ENCODE data around the gene LRRC15.

Gene LRRC15

GRCh38 chr3:194323785-194324735 lies 45.5 kb downstream of the LRRC15 start:
- no peak overlapping the region for H3K4me3 ChIP-seq (ENCODE audit: low read depth, low read length)
- peak; percentile 25 for DNase-seq (ENCODE audit: low read depth)
- TF ChIP-seq POLR2A (IDR thresholded peaks at IDR 0.05; ENCODE audit: extremely low read depth, insufficient read length) (no peak), MYC (IDR thresholded peaks at IDR 0.05; ENCODE audit: low read depth, low read length) (no peak), MAX (IDR thresholded peaks at IDR 0.05; ENCODE audit: low read depth, low read length) (no peak)
- TF ChIP-seq, protein P1, sequence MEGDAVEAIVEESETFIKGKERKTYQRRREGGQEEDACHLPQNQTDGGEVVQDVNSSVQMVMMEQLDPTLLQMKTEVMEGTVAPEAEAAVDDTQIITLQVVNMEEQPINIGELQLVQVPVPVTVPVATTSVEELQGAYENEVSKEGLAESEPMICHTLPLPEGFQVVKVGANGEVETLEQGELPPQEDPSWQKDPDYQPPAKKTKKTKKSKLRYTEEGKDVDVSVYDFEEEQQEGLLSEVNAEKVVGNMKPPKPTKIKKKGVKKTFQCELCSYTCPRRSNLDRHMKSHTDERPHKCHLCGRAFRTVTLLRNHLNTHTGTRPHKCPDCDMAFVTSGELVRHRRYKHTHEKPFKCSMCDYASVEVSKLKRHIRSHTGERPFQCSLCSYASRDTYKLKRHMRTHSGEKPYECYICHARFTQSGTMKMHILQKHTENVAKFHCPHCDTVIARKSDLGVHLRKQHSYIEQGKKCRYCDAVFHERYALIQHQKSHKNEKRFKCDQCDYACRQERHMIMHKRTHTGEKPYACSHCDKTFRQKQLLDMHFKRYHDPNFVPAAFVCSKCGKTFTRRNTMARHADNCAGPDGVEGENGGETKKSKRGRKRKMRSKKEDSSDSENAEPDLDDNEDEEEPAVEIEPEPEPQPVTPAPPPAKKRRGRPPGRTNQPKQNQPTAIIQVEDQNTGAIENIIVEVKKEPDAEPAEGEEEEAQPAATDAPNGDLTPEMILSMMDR (IDR thresholded peaks at IDR 0.05; ENCODE audit: low read depth, low read length) = no peak

DNA sequence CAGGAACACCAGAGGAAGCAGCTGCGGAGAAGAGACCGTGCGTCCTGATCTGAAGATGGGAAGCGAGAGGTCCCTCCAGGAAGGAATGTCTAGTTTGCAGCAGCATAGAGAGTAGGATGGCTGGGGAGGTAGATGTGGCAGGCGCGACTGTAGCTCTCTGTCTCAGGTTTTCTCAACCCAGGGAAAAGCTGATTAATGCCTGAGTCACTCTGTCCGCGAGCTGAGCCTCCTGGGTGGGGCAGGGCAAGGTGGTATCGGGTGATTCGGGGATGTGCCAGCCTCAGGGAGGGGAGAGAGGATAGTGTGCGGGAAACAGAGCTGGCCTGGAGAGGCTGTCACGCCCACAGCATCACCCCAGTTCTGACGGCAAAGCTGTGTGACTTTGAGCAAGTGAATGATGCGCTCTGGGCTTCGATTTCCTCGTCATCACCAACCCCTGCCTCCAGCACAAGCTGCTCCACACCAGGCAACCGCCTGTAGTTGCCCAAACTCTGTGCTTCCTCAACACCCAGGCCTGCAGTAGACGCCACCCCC lies 46.8 kb downstream of the LRRC15 start:
- no peak for TF ChIP-seq MYC (IDR thresholded peaks at IDR 0.05; ENCODE audit: low read depth, low read length)
- no peak for TF ChIP-seq POLR2A (IDR thresholded peaks at IDR 0.05; ENCODE audit: extremely low read depth, insufficient read length)
- TF ChIP-seq, protein P1 (IDR thresholded peaks at IDR 0.05; ENCODE audit: low read depth, low read length) = no peak
- no peak for TF ChIP-seq MAX (IDR thresholded peaks at IDR 0.05; ENCODE audit: low read depth, low read length)
- H3K4me3 ChIP-seq (ENCODE audit: low read depth, low read length) = no peak overlapping the region
- DNase-seq (ENCODE audit: low read depth) = peak; percentile 24

DNA sequence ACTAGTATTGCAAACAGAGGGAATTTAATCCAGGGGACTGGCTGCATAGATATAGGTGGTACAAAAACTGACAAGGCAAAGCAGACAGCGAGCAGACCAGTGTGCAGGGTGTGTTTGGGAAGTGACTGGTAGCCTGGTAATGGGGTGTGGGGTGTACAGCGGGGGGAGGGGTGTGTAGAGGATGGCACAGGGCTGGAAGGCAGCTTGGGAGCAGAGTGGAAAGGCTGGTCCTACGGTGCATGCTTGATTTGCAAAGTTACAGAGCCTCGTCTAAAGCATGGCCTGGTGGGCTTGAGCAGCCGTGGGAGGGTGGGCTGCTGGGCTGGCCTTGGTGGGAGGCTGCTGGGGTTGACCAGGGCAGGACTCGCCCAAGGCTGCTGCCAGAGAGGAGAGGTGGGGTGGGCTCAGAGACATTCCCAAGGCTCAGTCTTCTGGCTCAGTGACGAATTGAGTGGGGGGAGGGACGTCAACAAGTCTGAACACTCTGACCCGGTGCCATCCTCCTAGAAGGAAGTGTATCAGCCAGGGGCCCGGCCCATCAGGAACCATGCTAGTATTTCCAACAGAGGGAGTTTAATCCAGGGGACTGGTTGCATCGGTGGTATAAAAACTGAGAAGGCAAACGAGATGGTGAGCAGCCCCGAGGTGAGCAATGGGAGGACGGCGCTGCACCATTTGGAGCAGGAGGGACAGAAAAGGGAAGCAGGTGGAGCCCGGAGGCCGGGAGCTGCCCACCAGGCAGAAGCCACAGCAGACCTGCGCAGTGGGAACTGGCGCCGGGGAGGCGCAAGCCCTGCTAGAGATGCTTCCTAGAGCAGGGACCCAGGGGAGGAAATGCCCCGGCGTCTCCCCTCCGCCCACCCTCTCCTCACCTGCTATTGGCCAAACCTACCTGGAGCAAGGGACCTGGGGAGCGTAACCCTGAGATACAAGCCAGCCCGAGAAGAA lies 47.6 kb downstream of the LRRC15 start:
- no peak overlapping the region for H3K4me3 ChIP-seq (ENCODE audit: low read depth, low read length)
- TF ChIP-seq MYC (IDR thresholded peaks at IDR 0.05; ENCODE audit: low read depth, low read length) = no peak
- TF ChIP-seq POLR2A (IDR thresholded peaks at IDR 0.05; ENCODE audit: extremely low read depth, insufficient read length) = no peak
- TF ChIP-seq MAX (IDR thresholded peaks at IDR 0.05; ENCODE audit: low read depth, low read length) = no peak
- TF ChIP-seq, protein P1 (IDR thresholded peaks at IDR 0.05; ENCODE audit: low read depth, low read length) = no peak
- no peak for DNase-seq (ENCODE audit: low read depth)

GRCh38 chr3:194320744-194321243 lies 48.7 kb downstream of the LRRC15 start:
- no peak for DNase-seq (ENCODE audit: low read depth)
- no peak overlapping the region for H3K4me3 ChIP-seq (ENCODE audit: low read depth, low read length)
- TF ChIP-seq MYC (IDR thresholded peaks at IDR 0.05; ENCODE audit: low read depth, low read length) = no peak
- no peak for TF ChIP-seq MAX (IDR thresholded peaks at IDR 0.05; ENCODE audit: low read depth, low read length)
- TF ChIP-seq POLR2A (IDR thresholded peaks at IDR 0.05; ENCODE audit: extremely low read depth, insufficient read length) = no peak
- TF ChIP-seq, protein P1 (IDR thresholded peaks at IDR 0.05; ENCODE audit: low read depth, low read length) = no peak

GRCh38 chr3:194320100-194320499 lies 49.4 kb downstream of the LRRC15 start:
- TF ChIP-seq MYC (IDR thresholded peaks at IDR 0.05; ENCODE audit: low read depth, low read length) = no peak
- no peak for TF ChIP-seq POLR2A (IDR thresholded peaks at IDR 0.05; ENCODE audit: extremely low read depth, insufficient read length)
- TF ChIP-seq, protein P1 (IDR thresholded peaks at IDR 0.05; ENCODE audit: low read depth, low read length) = no peak
- no peak for TF ChIP-seq MAX (IDR thresholded peaks at IDR 0.05; ENCODE audit: low read depth, low read length)

More at GRCh38 chr3:194320100-194320499, 49.4 kb downstream of the LRRC15 start:
- DNase-seq (ENCODE audit: low read depth) = no peak
- H3K4me3 ChIP-seq (ENCODE audit: low read depth, low read length) = no peak overlapping the region

Measured in NB4 (cell line).